ENCODE measurements around the gene SYP. TPM values are rescaled to one million over a fixed set of nuclear protein-coding genes. Genes with fewer than 3 reads are reported as not detected.

The SYP gene
- total and polyA plus RNA-seq, 2 donors (not counting 1 experiment from before 2014, with no cell fraction given) = 1.2 to 1.6 TPM

DNA sequence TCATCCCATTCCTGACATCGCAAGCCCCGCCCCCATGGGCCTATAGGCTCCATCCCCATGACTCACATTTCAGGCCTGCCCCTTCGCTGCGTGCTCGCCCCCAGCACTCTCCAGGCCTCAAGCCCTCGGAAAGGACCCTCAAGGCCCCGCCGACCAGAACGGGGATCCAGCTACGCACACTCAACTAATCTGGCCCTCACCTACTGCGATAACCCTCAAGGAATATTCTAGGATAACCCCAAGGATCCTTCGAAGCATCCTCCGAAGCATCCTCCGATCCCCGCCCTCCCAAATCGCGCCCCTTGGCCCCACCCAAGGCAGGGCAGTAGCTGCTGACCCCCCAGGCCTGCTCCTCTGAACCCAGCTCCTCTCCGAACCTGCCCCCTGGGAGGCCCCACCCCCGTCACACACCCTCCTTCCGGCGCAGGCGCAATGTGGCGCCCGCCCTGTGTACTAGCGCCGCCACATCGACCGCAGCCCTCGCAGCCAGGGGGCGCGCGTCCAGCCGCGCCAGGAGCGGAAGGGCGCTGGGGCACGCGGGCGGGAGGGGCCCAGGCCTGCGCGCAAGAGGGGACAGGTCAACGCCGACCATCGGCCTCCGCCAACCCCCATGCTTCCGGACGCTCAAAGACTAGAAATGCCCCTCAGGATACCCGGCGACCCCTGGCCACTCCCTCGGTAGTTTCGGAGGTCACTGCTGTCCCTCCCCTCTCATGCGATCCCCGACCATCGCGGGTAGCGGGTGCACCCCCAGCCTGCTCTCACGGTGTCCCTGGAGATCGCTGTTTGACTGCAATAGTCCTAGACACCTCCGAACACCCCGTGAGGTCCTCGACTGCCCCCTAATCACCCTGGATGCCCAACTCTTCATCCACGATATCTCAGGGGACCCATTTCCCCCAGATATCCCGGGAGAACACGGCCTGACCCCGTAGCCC lies 43.8 kb downstream of the SYP start:
- peak; percentile 95 for ATAC-seq (ENCODE audit: low read depth)
- peak overlapping the region in 4 of 5 experiments; percentile 59 to 79 (median 64) for H3K4me3 ChIP-seq (ENCODE audit: control extremely low read depth in 1 of 5, extremely low read depth in 1 of 5, insufficient read depth in 1 of 5, low read depth in 2 of 5, low read length in 4 of 5)

More for the DNA sequence above, 43.8 kb downstream of the SYP start:
- TF ChIP-seq, protein P1, sequence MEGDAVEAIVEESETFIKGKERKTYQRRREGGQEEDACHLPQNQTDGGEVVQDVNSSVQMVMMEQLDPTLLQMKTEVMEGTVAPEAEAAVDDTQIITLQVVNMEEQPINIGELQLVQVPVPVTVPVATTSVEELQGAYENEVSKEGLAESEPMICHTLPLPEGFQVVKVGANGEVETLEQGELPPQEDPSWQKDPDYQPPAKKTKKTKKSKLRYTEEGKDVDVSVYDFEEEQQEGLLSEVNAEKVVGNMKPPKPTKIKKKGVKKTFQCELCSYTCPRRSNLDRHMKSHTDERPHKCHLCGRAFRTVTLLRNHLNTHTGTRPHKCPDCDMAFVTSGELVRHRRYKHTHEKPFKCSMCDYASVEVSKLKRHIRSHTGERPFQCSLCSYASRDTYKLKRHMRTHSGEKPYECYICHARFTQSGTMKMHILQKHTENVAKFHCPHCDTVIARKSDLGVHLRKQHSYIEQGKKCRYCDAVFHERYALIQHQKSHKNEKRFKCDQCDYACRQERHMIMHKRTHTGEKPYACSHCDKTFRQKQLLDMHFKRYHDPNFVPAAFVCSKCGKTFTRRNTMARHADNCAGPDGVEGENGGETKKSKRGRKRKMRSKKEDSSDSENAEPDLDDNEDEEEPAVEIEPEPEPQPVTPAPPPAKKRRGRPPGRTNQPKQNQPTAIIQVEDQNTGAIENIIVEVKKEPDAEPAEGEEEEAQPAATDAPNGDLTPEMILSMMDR (IDR thresholded peaks at IDR 0.05) = peak; percentile 66
- TF ChIP-seq EZH2 (IDR thresholded peaks at IDR 0.05; ENCODE audit: borderline replicate concordance, insufficient read depth, low read depth, low read length, poor library complexity, severe bottlenecking) = no peak
- intact Hi-C loops (cut with micrococcal nuclease) = loop anchor here (2.0 kb wide), 2 partner anchors 17 to 79 kb away; partner anchors contain the start of gene CCDC22
- Histone ChIP-seq H3K79me2 (ENCODE audit: control insufficient read depth, insufficient read depth, low read length) (no peaks in the 10 kb centered on the region), H3K27me3 (replicated peaks in 1 of 4; ENCODE audit: control extremely low read depth in 1 of 4, control insufficient read depth in 3 of 4, insufficient read depth in 4 of 4, low read length in 3 of 4) (no peaks in the 10 kb centered on the region), H3K9ac (ENCODE audit: low read length) (peak overlapping the region; percentile 82), H3K27ac (ENCODE audit: low read length in 2 of 2) (peak overlapping the region; percentile 87 to 93), H4K20me1 (ENCODE audit: control insufficient read depth, insufficient read depth, low read length, poor library complexity, severe bottlenecking) (no peaks in the 10 kb centered on the region), H3K4me2 (replicated peaks; ENCODE audit: low read depth, low read length, poor library complexity, severe bottlenecking) (peak overlapping the region; percentile 81), H3K9me3 (ENCODE audit: control extremely low read depth in 1 of 3, control insufficient read depth in 2 of 3, insufficient read depth in 1 of 3, low read length in 2 of 3) (no peaks in the 10 kb centered on the region), H2AFZ (ENCODE audit: insufficient read depth, low read depth, low read length, poor library complexity, severe bottlenecking) (peak overlapping the region; percentile 81), H3K4me1 (ENCODE audit: control insufficient read depth in 2 of 2, insufficient read depth in 2 of 2, low read length in 2 of 2) (peaks cover 8 to 14% of the 10 kb centered on the region in 2 donors), H3K36me3 (replicated peaks in 1 of 2; ENCODE audit: control extremely low read depth in 1 of 2, control insufficient read depth in 1 of 2, extremely low read depth in 1 of 2, insufficient read depth in 2 of 2, low read length in 1 of 2) (no peaks in the 10 kb centered on the region)
- peak; percentile 89 for DNase-seq
- Mint-ChIP-seq H3K27ac (peak overlapping the region; percentile 99), H3K4me1 (peaks cover 15% of the 10 kb centered on the region), H3K4me3 (peak overlapping the region; percentile 96), H3K27me3 (no peaks in the 10 kb centered on the region), H3K9me3 (ENCODE audit: insufficient read depth) (no peaks in the 10 kb centered on the region)
- ChIA-PET POLR2A (interaction anchor here (0.6 to 1.4 kb wide), 5 partner anchors 10 to 264 kb away, joined by 3 to 12 read pairs (median 4); partner anchors contain the start of gene PLP2), CTCF (interaction anchor here (0.5 to 1.9 kb wide), 14 partner anchors 8 to 508 kb away, joined by 3 to 13 read pairs (median 4); partner anchors contain the start of gene HDAC6)
- WGBS (ENCODE audit: insufficient coverage) = 2% methylated on average over 45 of the region's 65 CpGs

Measured in B cell (primary cell).